Measurements from ENCODE around the gene TROAP.

The TROAP gene

GRCh38 chr12:49323524-49324097, 556 bp downstream of the TROAP start:
- in situ Hi-C loops (cut with HindIII; ENCODE audit: low pct_ligation_motif_present, low sequenced_read_pairs), result no loop called here
- H3K4me3 ChIP-seq (ENCODE audit: low read depth, low read length), result peak overlapping the region; percentile 87
- H3K36me3 ChIP-seq (replicated peaks), result no peaks in the 10 kb centered on the region
- no peak for TF ChIP-seq CTCF (IDR thresholded peaks at IDR 0.05; ENCODE audit: low read depth, low read length, missing control alignments)
- no peak overlapping the region for H3K27ac ChIP-seq
- no peak for DNase-seq
- H3K27me3 ChIP-seq (replicated peaks), result no peaks in the 10 kb centered on the region

- Histone ChIP-seq H3K36me3 (replicated peaks) (no peaks in the 10 kb centered on the region), H3K27me3 (replicated peaks) (no peaks in the 10 kb centered on the region), H3K27ac (no peak overlapping the region), H3K4me3 (ENCODE audit: low read depth, low read length) (no peak overlapping the region)
- in situ Hi-C loops (cut with HindIII; ENCODE audit: low pct_ligation_motif_present, low sequenced_read_pairs), result no loop called here
- DNase-seq, result no peak
- TF ChIP-seq CTCF (IDR thresholded peaks at IDR 0.05; ENCODE audit: low read depth, low read length, missing control alignments), result no peak
Observed at GRCh38 chr12:49325606-49326005, 2.6 kb downstream of the TROAP start.

GRCh38 chr12:49327368-49327767, 4.3 kb downstream of the TROAP start:
- in situ Hi-C loops (cut with HindIII; ENCODE audit: low pct_ligation_motif_present, low sequenced_read_pairs), result no loop called here
- Histone ChIP-seq H3K27ac (no peak overlapping the region), H3K36me3 (replicated peaks) (no peaks in the 10 kb centered on the region), H3K4me3 (ENCODE audit: low read depth, low read length) (no peak overlapping the region), H3K27me3 (replicated peaks) (no peaks in the 10 kb centered on the region)
- DNase-seq, result no peak
- no peak for TF ChIP-seq CTCF (IDR thresholded peaks at IDR 0.05; ENCODE audit: low read depth, low read length, missing control alignments)

GRCh38 chr12:49327887-49328286, 4.8 kb downstream of the TROAP start:
- H3K4me3 ChIP-seq (ENCODE audit: low read depth, low read length), result no peak overlapping the region
- no peak overlapping the region for H3K27ac ChIP-seq
- no peak for TF ChIP-seq CTCF (IDR thresholded peaks at IDR 0.05; ENCODE audit: low read depth, low read length, missing control alignments)
- no peaks in the 10 kb centered on the region for H3K36me3 ChIP-seq (replicated peaks)
- no peaks in the 10 kb centered on the region for H3K27me3 ChIP-seq (replicated peaks)
- DNase-seq, result no peak
- in situ Hi-C loops (cut with HindIII; ENCODE audit: low pct_ligation_motif_present, low sequenced_read_pairs), result no loop called here

GRCh38 chr12:49328816-49329215, 5.8 kb downstream of the TROAP start:
- no peak for DNase-seq
- H3K27me3 ChIP-seq (replicated peaks), result peaks cover 6% of the 10 kb centered on the region
- in situ Hi-C loops (cut with HindIII; ENCODE audit: low pct_ligation_motif_present, low sequenced_read_pairs), result no loop called here
- no peak for TF ChIP-seq CTCF (IDR thresholded peaks at IDR 0.05; ENCODE audit: low read depth, low read length, missing control alignments)
- H3K27ac ChIP-seq, result no peak overlapping the region
- H3K4me3 ChIP-seq (ENCODE audit: low read depth, low read length), result no peak overlapping the region
- no peaks in the 10 kb centered on the region for H3K36me3 ChIP-seq (replicated peaks)

GRCh38 chr12:49330032-49330619, 7.1 kb downstream of the TROAP start:
- DNase-seq, result no peak
- in situ Hi-C loops (cut with HindIII; ENCODE audit: low pct_ligation_motif_present, low sequenced_read_pairs), result no loop called here
- Histone ChIP-seq H3K27ac (no peak overlapping the region), H3K36me3 (replicated peaks) (no peaks in the 10 kb centered on the region), H3K27me3 (replicated peaks) (peaks cover 12% of the 10 kb centered on the region), H3K4me3 (ENCODE audit: low read depth, low read length) (no peak overlapping the region)
- no peak for TF ChIP-seq CTCF (IDR thresholded peaks at IDR 0.05; ENCODE audit: low read depth, low read length, missing control alignments)
